ENCODE measurements around the gene CISH.

The CISH gene

GRCh38 chr3:50612970-50613846, 1.6 kb upstream of the CISH start:
- no peak for DNase-seq (ENCODE audit: low spot score)

- DNase-seq (ENCODE audit: low spot score), result no peak
These were observed 784 bp upstream of the CISH start for GRCh38 chr3:50612234-50612882.

- DNase-seq (ENCODE audit: low spot score), result no peak
These were observed 546 bp downstream of the CISH start for GRCh38 chr3:50610992-50611463.

- DNase-seq (ENCODE audit: low spot score), result no peak
These were observed 1.2 kb downstream of the CISH start for GRCh38 chr3:50610181-50610971.

- no peak for DNase-seq (ENCODE audit: low spot score)
These were observed 1.9 kb downstream of the CISH start for GRCh38 chr3:50609763-50610085.

GRCh38 chr3:50609071-50609762, 2.4 kb downstream of the CISH start:
- no peak for DNase-seq (ENCODE audit: low spot score)

GRCh38 chr3:50608278-50608677, 3.3 kb downstream of the CISH start:
- no peak for DNase-seq (ENCODE audit: low spot score)

- DNase-seq (ENCODE audit: low spot score), result no peak
These were observed 4.1 kb downstream of the CISH start for GRCh38 chr3:50607271-50608091.

- no peak for DNase-seq (ENCODE audit: low spot score)
These were observed 5.0 kb downstream of the CISH start for GRCh38 chr3:50606596-50606995.

GRCh38 chr3:50605901-50606326, 5.7 kb downstream of the CISH start:
- no peak for DNase-seq (ENCODE audit: low spot score)

GRCh38 chr3:50604628-50605588, 6.7 kb downstream of the CISH start:
- no peak for DNase-seq (ENCODE audit: low spot score)

- no peak for DNase-seq (ENCODE audit: low spot score)
These were observed 7.4 kb downstream of the CISH start for GRCh38 chr3:50604110-50604621.

GRCh38 chr3:50603261-50604109, 8.1 kb downstream of the CISH start:
- no peak for DNase-seq (ENCODE audit: low spot score)

- DNase-seq (ENCODE audit: low spot score), result no peak
These were observed 8.9 kb downstream of the CISH start for GRCh38 chr3:50602595-50603191.

GRCh38 chr3:50600841-50601591, 10.6 kb downstream of the CISH start:
- DNase-seq (ENCODE audit: low spot score), result peak; percentile 96

GRCh38 chr3:50600141-50600753, 11.3 kb downstream of the CISH start:
- DNase-seq (ENCODE audit: low spot score), result no peak

GRCh38 chr3:50599716-50600118, 11.9 kb downstream of the CISH start:
- DNase-seq (ENCODE audit: low spot score), result no peak

Measured in activated CD4-positive, alpha-beta T cell treated with anti-CD3 and anti-CD28 coated beads, Interleukin-2, Interleukin-4, amounts not matched to agents 100 ng/mL and 50 ng/mL, durations not matched to agents 16 hours and 8 hours (primary cell).